GM15510 (cell line): ENCODE data around the gene GJC1.

ENCODE experiments used
- POLR2A ChIP-seq: IDR thresholded peaks from 3 replicates; pipeline ENCODE4 v1.6.1; 2011; ENCODE audit warnings: borderline replicate concordance; ENCODE audit not compliant: insufficient read length; ENCODE audit errors: extremely low read depth

GJC1 gene

DNA sequence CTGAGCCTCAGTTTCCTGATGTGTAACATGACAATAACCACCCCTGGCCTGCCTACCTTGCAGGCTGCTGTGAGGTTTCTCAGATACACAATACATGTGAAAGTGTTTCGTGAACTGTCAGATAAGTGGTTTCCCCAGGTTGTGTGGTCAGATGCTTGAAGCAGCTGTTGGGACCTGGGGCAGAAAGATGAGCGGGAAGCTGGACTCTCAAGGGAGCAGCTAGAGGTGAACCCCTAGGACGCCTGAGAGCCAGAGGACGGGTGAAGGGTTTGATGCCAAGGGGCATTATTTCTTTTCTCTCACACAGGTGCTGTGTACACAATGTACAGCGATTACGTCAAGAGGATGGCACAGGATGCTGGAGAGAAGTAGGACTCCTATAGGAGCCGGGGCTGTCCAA, 19.9 kb upstream of the GJC1 start:
- no peak for TF ChIP-seq POLR2A

GRCh38 chr17:44848961-44849489, 18.9 kb upstream of the GJC1 start:
- TF ChIP-seq POLR2A = no peak

GRCh38 chr17:44848257-44848795, 18.2 kb upstream of the GJC1 start:
- TF ChIP-seq POLR2A = no peak

GRCh38 chr17:44847586-44847985, 17.5 kb upstream of the GJC1 start, which contains the start of gene HIGD1B:
TSS of gene HIGD1B (plus strand) at chr17:44847883. CDS start at chr17:44848153, 270 bp downstream.
- no peak for TF ChIP-seq POLR2A

- TF ChIP-seq POLR2A = no peak
These were observed 16.1 kb upstream of the GJC1 start for GRCh38 chr17:44846206-44846605.

- no peak for TF ChIP-seq POLR2A
These were observed 14.3 kb upstream of the GJC1 start for GRCh38 chr17:44844390-44844830.

- TF ChIP-seq POLR2A = no peak
These were observed 12.7 kb upstream of the GJC1 start for GRCh38 chr17:44842748-44843147.

- TF ChIP-seq POLR2A = no peak
These were observed 10.8 kb upstream of the GJC1 start for GRCh38 chr17:44840936-44841335.

GRCh38 chr17:44840274-44840673, 10.2 kb upstream of the GJC1 start:
- TF ChIP-seq POLR2A = no peak

GRCh38 chr17:44837196-44837595, 7.1 kb upstream of the GJC1 start:
- TF ChIP-seq POLR2A = no peak

GRCh38 chr17:44832805-44833204, 2.7 kb upstream of the GJC1 start:
- TF ChIP-seq POLR2A = no peak

- no peak for TF ChIP-seq POLR2A
These were observed 1.3 kb upstream of the GJC1 start for GRCh38 chr17:44831371-44831770.

GRCh38 chr17:44830359-44831288, 537 bp upstream of the GJC1 start:
- no peak for TF ChIP-seq POLR2A

- no peak for TF ChIP-seq POLR2A
These were observed 1.1 kb downstream of the GJC1 start for GRCh38 chr17:44828919-44829522.

DNA sequence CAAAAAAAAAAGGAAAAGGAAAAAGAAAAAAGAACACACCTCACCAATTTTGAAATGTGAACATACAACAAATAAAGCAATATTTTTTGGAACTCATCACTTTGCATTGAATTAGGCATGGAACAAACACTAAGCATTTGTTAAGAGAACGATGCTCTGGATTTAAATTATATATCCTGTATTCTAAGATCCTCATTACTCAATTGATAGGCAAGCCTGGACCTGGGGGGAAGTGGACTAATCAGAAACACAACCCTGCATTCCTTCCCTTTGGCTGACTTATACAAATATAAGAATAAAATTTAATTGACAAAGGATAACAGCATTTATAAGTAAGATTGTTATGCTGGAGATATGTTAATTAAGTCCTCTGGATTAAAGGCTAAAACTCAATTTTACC, 2.2 kb downstream of the GJC1 start:
- TF ChIP-seq POLR2A = no peak
